NAMALWA (cell line): ENCODE data around the gene TSC22D1.

ENCODE experiments used
- DNase-seq: peaks from one replicate; pipeline ENCODE4 v3.0.0-alpha.2; 2015; ENCODE audit warnings: low spot score

Gene TSC22D1

DNA sequence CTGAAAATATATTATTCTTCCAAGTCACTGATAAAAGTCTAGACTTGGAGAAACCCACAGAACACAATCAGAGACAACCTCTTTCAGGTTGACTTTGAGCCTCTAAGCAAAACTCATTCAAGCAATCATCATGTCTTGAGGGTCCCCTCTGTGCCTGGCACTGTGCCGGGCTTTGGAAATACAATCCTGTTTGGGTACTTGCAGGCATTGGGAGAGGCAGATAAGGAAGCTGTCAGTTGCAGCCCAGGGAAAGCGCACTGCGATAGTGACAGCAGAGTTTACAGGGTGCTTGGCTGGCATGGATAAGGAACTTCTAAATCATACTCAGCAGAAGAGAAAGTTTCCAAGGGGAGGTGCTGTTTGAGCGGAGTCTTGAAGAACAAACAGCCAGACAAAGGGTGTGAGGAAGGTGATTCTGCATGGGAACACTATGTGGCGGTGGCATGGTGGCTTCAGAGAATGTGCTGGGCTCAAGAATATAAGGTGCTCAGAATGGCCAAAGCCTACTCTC lies 193.4 kb downstream of the TSC22D1 start:
- no peak for DNase-seq
